GM18526 (cell line): ENCODE results near the gene MALRD1.

Source experiments
- POLR2A ChIP-seq: IDR thresholded peaks from 3 replicates; pipeline ENCODE4 v1.6.1; 2011; ENCODE audit not compliant: insufficient read length; ENCODE audit errors: extremely low read depth

The MALRD1 gene

GRCh38 chr10:19745672-19746071 lies 697.1 kb downstream of the MALRD1 start:
- no peak for TF ChIP-seq POLR2A

DNA sequence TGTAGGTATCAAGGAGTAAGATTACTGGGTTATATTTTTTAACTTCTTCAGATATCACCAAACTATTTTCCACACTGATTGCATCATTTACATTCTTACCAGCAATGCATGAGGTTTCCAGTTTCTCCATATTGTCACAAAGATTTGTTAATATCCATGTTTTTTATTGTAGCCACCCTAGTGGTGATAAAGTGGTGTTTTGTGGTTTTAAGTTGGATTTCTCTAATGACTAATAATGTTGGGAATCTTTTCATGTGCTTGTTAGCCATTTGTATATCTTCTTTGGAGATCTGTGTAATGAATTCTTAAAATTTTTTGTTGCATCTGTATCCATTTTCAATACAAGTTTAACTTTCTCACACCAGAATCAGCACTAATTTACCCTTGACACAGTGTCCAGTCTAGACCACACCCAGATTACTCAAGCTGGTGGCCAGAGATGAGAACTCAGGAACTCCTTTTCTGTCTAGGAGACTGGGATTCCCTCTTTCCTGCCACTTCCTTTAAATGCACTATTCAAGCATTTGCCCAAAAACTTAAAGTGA lies 700.7 kb downstream of the MALRD1 start:
- no peak for TF ChIP-seq POLR2A

DNA sequence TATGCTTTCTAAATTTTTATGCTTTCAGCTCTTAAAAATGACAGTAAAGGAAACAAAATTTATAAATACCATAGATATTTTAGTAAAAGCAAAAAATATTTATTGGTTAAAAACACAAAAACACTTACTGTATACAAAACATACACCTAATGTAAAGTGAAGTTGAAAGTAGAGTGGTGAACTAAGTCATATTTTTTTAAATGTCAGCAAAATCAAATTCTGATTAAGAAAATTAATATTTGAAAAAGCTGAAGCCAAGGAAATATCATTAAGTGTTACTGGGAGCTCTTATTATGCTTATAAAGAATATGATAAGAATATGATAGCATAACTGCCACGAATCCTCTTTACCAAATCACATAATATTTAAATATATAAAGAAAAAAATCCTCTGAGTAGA lies 702.4 kb downstream of the MALRD1 start:
- no peak for TF ChIP-seq POLR2A

GRCh38 chr10:19756919-19757318 lies 708.3 kb downstream of the MALRD1 start:
- TF ChIP-seq POLR2A = no peak

GRCh38 chr10:19762026-19762425 lies 713.4 kb downstream of the MALRD1 start:
- no peak for TF ChIP-seq POLR2A

- no peak for TF ChIP-seq POLR2A
Observed at GRCh38 chr10:19764111-19764510, 715.5 kb downstream of the MALRD1 start.

GRCh38 chr10:19767876-19768275 lies 719.3 kb downstream of the MALRD1 start:
- no peak for TF ChIP-seq POLR2A

DNA sequence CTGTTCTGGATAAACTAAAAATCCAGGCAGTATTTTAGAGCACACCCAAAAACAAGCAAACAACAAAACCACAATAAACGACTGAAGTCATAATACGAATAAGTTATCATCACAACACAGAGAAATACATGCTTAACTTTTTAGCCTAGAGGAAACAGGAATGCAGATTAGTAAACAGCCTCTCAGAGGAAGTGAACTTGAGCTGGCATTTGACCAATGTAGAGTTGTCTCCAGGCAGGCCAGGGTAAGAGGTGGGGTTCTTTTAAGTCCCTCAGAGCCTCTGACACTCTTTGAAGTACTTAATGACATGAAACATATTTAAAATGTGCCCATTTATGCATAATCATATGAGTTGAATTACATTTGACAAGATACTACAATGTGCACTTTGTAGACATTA lies 724.4 kb downstream of the MALRD1 start:
- TF ChIP-seq POLR2A = no peak

DNA sequence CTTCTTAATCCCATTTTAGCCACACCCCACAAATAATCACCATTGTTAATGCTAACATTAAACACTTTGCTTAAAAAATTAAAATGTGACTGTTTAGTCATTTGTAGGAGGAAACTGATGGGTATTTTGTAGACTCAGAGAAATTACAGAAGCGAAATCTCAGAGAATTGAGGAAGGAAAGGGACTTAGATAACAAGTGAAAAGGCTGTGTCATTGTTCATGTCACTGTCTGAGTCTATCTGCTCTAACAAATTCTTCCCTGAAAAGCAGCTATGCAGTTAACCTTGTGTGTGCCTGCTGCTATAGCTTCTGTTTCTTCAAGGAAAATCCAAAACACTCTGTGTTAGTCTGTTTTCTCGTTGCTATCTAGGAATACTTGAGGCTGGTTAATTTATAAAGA lies 726.7 kb downstream of the MALRD1 start:
- TF ChIP-seq POLR2A = no peak

DNA sequence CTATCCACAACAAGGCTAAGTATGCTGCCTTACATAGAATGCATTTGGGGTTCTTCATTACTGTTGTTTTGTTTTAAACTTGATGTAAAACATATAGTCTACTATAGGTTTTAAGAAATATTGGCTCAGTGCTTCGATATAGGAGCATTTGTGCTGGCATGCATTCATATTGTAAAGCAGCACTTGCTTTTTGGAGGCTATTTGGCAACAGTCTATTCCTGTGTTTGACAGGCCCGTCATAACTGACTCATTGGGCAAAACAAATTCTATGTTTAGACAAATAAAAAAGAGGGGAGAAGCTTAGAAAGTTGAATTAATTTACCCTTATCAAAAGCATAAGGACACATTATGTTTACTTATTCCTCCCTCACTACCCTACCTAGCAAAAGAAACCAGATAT lies 729.2 kb downstream of the MALRD1 start:
- TF ChIP-seq POLR2A = no peak

- TF ChIP-seq POLR2A = no peak
Observed at GRCh38 chr10:19778996-19779395, 730.4 kb downstream of the MALRD1 start.

GRCh38 chr10:19782430-19783089 lies 734.0 kb downstream of the MALRD1 start:
- TF ChIP-seq POLR2A = no peak

DNA sequence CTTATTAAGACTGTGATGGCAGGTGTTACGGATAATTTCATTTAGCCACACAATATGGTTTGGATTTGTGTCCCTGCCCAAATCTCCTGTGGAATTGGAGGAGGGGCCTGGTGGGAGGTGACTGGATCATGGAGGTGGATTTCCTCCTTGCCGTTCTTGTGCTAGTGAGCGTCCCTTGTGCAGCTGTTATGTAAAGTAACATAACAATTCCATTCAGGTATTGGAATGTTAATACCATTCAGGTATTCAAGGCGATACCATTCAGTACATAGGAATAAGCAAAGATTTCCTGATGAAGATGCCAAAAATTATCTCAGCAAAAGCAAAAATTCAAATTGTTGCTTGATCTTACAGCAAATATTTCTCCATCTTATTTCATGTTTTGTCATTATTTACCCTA lies 735.1 kb downstream of the MALRD1 start:
- TF ChIP-seq POLR2A = no peak
